Activated CD4-positive, alpha-beta T cell treated with anti-CD3 and anti-CD28 coated beads, Interleukin-10, Interleukin-2, amounts not matched to agents 100 ng/mL and 50 ng/mL, durations not matched to agents 16 hours and 8 hours (primary cell): ENCODE measurements around the gene CMSS1.
A peak's percentile ranks its signal among the peaks of the same experiment; 100 is the strongest.

Experiments
- DNase-seq: peaks from one replicate; pipeline ENCODE4 v3.0.0-alpha.2; 2020

CMSS1 gene

DNA sequence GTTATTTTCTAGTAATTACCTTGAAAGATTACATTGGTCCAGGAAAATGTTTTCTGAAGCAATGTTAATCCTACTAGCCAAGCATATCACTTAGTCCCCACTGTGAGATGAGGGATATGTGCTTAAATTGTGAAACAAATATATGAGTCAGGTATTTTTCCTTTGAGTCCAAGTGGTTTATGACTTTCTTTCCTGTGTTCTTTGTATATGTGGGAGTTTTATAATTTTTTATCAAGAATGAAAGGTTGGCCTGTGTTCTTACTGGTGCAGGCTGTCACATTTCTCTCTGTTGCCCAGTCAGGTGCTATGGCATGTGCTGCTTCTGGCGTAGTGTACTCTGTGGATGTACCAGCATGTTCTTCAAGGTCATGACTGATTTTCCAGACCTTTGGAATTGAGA lies 147.4 kb downstream of the CMSS1 start:
- DNase-seq, result no peak

DNA sequence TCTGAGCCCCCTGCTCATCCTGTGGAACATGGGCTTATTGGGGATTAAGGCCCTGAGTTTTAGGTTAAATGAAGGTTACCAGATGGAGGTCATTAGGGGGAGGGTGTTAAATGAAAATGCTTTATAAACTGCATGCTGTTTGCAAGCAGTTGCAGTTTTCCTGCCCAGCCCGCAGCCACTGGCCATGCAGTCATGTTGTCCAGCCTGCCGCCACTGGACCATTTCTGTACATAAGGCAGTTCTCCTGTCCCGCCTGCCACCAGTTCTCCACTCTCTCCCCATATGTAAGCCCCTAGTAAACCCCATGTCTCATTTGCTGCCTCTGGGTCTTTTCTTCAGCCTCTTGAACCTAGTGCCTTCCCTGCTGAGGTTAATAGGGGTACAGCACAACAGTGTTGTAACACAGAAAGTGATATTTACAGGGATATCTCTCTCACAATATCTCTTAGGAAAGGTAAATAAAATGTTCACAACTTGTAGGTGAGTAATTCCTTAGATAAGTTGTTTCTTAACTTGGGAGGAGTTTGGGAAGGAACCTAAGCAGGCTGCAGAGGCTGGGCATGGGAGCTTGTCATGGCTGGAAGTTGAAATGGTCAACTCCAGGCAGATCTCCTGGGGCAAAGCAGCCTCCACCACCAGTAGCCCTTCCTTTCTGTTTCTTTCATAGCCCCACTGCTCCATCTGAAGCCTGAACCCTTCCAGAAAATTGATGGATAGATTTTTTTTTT lies 148.2 kb downstream of the CMSS1 start:
- no peak for DNase-seq

DNA sequence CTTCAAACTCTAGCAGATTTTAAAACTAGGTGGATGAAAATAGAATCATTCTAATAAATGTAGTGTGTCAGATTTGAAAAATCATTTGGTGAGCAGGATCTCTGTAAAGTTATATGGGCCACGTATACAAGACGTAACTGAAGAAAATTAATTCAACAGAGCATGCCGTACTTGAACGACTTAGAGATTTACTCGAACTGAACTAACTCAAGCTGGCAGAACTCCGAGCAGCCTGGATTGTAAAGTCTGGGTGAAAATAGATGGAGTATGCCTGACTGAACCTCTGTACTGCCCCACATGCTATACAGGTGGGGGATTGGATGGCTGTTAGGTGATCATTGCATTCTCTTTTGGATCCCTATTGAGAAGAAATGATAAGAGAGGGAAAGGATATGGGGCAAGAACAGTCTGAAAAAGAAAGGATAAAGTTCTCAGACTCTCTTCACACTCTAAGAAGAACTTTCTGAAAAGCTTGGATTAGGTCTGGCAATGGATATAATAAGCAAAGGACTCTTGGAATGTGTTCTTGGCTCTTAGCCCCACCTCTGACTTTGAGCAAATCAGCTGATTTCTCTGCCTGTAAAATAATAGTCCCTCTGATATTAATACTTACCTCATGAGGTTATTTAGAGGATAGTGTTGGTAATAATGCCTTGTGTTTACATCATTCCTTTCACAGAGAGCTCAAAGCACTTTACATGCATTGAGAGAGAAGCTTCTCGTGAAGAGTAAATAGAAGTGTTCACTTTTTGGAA lies 149.2 kb downstream of the CMSS1 start:
- no peak for DNase-seq

DNA sequence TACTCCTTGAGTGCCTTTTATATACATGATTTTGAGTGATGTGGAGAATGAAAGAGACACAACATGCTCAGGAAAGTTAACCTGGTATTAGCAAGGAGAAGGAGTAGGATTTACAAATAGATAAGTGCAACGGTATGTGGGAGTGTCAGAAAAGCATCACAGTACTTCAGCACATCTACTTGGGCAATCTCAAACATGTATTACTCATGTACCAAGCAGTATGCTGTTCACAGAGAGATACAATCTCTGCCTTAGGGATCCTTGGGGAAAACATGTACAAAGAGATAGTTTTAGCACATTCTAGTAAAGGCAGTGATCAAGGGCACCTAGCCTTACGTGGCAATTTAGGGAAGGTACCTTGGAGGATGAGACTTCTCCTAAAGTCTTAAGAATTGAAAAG lies 150.1 kb downstream of the CMSS1 start:
- DNase-seq, result no peak

DNA sequence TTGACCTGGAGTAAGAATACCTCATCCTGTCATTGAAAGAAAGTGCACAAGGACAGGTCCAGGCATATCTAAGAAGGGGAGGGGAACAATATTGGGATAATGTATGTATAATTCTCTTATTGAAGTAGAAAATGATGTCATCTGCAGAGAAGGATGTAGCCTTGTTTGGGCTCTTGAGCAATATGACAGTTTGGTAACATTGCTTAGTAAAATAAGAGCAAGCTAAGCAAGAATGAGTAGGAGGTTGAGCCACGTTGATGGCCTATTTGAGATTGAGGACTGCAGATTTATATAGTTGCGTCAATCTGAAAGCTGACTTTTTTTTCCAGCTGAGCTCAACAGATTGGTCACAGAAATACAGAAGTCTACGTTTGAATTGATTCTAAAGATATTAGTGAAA lies 151.5 kb downstream of the CMSS1 start:
- DNase-seq, result peak; percentile 32

DNA sequence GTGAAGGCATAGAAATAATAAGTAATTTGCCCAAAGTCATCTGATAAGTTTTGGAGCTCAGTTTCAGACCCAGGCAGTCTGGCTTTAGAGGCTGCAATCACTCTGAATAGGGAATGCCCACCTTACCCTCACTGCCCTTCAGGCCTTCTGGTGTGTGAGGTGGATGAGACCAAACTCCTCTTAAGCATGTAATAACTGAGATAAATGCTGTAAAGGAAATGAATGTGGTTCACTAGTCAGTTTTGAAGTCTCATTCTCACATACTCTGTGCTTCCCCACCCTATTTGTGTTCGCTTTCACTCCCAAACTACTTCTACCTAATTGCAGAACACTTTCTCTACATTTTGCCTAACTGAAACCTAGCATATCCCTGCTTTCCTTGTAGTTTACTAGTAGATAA lies 152.5 kb downstream of the CMSS1 start:
- DNase-seq, result peak; percentile 41

DNA sequence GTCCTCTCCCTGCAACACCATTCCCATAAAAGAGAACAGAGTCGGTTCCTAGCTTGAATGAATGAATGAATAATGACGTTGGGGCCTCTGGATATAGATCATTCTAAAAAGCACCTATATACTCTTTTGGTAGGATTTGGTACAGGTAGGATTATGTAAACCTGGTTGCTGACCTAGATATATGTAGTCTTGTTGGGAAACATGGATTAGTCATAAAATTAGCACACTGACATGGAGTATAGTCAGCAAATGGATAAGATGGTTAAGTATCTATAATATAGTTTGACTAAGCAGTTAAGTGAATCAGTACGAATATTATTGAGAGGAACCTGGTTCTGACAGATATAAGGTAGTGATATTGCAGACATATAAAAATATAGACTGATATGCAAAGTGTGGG lies 154.1 kb downstream of the CMSS1 start:
- DNase-seq, result no peak

DNA sequence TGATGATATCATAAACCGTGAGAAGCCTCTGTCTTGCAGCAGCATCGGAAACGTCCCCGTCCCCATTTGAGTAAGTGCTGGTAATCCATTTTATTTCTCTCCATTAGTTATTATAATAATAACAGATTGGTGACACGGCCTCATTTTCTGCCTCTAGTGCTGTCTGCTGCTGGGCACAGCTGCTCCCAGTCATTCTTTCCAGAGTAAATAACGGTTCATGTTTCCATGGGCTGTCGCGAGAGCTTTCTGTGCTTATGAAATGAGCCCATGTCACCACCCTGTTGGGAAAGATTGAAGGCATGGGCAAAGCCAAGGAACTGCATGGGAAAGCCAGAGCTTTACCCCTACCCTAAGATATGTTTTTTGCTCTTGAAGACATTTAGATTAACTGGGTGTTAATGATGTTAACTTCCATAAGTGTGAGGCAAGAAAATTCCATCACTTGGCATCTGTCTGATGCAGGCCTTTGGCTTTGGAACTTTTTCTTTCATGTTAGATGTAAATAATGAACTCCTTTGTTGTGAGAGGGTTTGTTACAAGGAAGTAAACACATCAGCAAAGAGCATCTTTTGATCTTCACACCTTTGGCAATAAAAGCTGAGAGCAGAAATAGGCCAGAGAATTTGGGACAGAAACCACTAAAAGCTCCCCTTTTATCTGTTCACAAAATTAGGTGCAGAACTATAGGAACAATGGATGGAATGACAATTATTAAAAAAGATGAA lies 154.9 kb downstream of the CMSS1 start:
- no peak for DNase-seq

DNA sequence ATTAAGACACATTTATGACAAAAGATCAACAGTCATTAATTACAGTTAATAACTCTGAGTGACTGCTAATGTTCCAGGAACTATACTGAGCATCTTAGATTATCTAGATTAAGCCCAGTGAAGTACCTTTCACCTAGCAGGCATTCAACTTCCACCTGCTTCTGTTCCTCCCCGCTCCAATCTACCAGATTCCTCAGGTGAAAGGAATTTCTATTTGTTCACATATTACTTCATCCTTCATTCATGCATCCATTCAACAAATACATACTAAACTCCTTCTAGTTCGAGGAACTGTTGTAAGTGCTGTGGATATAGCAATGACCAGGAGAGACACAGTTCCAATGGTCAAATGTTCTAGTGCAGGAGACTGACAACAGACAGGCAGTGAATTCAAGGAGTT lies 157.3 kb downstream of the CMSS1 start:
- no peak for DNase-seq

DNA sequence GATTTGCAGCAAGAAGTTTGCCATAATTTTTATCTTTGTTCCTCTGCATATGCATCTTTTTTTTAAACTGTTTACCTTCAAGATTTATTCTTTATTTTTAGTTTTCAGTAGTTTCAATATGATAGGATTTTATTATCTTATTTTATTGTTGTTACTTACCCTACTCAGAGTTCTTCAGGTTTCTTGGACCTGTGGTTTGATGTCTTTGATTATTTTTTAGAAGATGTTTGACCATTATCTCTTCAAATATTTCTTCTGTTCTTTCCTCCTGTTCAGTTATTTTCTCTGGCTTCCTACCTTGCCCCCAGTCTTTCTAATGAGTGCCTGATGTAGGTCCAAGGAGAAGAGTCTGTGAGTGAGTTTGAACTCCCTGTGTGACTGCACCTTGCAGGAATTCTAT lies 158.9 kb downstream of the CMSS1 start:
- no peak for DNase-seq

DNA sequence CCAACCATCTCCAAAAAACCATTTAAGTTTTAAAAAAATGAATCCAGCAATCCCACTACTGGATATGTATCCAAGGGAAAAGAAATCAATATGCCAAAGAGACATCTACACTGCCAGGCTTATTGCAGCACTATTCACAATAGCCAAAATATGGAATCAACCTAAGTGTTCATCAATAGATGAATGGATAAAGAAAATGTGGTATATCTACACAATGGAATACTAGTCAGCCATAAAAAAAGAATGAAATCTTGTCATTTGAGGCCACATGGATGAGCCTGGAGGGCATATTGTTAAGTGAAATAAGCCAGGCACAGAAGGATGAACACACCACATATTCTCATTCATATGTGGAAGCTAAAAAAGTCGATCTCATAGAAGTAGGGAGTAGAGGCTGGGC lies 160.6 kb downstream of the CMSS1 start:
- DNase-seq, result no peak

DNA sequence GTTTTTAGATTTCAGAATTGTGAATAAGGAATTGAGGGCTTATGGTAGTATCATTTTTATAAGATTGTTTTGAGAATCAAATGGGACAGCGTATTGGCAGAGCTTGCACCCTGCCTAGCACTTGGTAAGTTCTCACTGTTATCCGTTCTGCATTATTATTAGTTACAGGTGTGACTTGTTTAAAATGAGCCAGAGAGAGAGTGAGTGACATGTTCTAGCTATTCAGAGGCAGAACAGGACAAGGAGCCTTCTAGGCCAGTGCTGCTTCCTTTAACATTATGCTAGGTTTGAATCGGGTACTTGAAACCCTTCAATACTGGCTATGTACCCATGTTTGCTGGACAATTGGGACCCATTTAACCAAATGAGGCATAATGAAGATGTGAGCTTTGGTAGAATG lies 162.9 kb downstream of the CMSS1 start:
- DNase-seq, result no peak

DNA sequence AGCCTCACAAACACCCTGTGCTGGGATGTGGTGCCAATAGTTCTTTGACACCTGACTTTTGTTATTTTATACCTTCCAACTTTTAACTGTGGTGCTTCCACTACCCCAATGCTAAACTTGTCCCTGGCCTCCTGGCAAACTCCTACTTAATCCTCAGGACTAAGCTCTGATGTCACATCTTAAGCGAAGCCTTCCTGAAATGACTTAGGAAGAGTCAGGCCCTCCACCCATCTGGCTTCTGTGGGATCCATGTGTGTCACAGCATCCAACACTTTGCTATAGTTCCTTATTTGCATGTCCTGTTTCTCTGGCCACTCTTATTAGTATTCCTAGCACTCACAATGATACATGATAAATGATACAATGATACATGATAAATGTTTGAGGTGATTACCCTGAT lies 163.5 kb downstream of the CMSS1 start:
- no peak for DNase-seq

DNA sequence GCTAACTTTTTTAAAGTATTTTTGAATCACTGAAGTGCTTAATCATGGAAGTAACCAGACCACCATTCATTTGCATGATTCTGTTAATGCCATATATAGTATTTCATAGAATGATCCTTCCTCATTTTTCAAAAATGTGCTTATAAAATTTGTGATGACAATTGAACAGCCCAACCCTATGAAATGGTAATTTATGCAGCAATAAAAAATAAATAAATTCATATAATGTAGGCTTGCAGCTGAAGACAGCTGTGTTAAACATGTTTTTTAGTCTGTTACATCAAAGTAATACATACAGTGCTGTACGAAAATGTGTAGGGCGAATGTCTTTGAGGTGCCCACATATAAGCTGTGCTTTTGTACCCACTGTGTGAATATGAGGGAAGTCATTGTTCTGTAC lies 165.0 kb downstream of the CMSS1 start:
- DNase-seq, result no peak

DNA sequence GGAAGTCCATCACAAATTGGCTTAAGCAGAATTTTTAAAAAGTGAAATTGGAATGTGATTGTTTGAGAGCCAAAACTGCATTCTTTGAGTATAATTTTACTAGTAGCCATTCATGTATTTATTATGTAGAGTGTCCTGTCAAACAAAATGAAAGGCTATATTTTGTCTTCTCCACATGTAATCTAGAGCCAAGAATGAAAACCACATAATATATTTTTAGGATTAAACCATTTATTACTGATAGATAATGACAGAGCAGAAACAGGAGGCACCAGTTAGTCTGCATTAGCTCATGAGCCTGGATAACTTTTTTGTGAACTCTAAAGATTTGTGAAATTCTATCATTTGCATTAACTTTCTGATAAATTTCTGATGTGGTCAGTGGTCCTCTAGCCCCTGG lies 166.5 kb downstream of the CMSS1 start:
- no peak for DNase-seq

DNA sequence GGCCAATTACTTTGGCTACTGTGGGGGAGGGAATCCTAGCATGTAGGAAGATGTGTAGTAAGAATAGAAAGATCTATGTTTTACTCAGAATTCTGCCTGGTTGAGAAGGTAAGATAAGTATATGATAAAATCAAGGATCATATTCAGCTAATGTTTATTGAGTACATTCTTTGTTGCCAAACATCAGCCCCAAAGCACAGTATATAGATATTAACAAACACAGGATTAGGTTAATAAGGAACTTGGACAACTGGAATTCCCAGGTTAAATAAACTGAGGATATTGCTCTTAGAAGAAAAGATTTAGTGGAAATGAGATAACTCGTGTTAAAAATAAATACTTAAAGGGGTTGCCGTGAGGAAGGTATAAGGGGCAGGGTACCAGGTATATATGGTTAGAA lies 167.0 kb downstream of the CMSS1 start:
- no peak for DNase-seq

DNA sequence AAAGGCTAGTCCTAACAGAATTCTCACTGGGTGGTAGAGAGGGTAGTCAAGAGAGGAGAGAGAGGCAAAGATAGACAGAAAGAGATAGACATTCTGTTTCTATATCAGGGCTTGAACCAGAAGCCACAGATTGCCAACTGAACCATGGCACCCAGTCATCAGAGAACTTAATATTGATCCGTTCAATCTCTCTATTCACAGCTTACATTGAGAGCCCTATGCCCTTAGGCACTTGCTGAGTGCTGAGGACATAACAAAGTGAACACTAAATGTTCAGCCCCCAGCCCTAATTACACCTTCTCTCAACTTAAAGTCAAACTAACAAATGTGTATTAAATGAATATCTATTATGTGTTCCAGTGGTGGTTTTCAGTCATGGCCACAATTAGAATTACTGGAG lies 172.5 kb downstream of the CMSS1 start:
- no peak for DNase-seq

DNA sequence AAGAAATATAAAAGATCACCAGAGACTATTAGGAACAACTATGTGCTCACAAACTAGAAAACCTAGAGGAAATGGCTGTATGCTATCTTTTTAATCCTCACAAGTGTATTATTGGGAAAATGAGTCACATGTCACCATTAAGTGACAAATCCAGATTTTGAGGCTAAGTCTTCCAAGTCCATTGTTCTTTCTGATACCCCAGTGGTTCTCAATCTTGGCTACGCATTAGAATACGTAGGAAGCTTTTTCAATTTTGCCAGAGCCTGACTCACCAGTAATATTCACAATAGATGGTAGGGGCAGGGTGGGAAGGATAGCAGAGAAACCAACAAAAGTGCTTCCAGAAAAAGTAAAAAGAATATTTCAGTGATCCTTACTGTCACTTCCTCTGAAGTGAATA lies 179.6 kb downstream of the CMSS1 start:
- no peak for DNase-seq

DNA sequence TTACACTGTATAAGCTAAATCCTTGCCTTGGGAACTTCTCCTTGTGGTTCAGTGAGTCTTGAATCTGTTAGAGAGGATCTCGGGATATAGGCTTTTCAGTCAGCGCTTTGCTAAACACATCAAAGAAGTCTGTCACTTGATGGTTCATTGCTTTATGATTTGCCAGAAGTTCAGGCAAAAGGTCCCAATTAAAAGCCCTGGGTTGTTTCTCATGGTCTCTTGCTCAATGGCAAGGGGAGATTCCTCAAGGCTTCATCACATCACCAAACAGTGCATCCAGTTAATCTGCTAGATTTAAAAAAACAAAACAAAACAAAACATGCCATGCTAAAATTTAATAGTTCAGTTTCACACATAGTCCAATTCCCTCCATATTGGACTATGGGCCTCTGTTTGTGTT lies 181.9 kb downstream of the CMSS1 start:
- no peak for DNase-seq

DNA sequence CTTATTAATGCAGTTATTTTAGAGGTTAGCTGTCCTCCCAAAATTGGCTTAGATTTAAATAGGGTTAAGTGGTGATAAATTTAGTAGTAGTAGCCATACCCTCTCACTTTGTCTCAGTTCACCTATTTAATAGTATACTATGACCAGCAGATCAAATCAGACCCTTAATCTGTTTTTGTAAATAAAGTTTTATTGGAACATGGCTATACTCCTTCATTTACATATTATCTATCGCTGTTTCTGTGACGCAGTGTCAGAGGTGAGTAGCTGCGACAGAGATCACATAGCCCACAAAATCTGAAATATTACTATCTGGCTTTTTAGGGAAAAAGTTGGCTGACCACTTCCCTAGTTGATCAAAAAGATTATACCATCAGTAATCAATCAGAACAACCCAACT lies 183.4 kb downstream of the CMSS1 start:
- no peak for DNase-seq

DNA sequence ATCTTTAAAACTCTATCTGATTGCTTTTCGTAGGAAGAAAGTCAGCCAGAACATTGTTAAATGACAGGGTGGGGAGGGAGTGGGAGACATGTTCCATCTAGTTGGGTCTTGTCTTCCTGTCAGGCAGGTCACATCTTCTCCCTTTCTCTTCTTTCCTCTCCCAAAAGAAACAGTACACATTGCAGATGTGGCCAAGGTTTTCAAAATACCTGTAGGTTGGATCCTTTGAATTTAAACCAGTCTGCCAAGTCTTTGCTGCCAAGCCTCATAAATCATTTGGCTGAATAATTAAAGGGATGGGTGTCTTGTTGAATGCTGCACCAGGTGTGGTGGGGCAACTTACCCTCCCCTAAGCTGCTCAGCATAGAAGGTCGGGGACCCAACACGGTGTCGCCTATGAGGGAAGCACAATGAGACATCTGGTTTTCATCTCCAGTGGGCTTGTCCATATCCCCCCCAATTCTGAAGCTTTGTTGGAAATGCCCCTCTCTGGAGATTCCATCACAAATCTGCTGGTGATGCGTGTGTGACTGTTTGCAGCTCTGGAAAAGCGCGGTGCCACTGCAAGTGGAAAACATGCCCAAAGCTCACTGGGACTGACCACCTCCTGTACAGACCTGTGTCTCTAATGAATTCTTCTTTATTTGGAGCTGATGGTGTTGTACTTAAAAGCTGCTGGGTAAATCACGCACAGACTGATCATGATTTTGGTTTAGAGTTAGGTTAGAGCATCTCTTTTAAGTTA lies 184.0 kb downstream of the CMSS1 start:
- DNase-seq, result no peak

DNA sequence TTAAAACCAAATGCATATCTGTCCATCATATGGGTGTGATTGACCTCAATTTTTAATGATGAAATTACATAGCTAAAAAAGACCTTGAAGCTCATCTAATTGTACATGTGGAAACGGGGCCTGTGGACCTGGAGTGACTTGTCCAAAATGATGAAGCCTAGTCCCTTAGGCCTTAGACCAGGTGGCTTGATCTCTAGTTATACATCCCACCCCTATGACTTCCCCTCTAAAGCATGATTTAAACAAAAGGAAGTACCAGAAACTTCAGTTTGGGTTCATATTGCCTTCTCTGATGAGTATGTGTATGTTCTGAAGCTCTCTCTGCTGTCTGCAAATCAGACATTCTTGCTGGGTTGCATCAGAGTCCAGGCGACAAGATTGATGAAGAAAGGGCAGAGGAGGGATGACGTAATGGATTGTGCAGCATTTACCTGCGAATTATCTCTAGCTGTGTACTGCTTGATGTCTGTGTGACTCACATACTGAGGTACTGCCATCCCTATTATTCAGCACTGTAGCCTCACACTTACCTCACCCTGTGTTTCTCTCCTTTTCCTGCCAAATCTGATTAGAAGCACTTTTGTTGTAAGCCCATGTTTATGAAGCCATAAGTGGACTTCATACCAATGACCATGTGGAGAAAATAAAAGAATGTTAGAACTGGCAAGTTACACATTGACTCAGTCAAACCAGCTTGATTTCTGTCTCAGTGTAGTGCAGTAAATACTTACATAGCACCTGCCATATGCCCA lies 185.1 kb downstream of the CMSS1 start:
- DNase-seq, result peak; percentile 7
